Neural crest cell (in vitro differentiated cells): ENCODE measurements around the gene ENTPD1. TPM values are rescaled to one million over a fixed set of nuclear protein-coding genes. Genes with fewer than 3 reads are reported as not detected.

Source experiments
- DNase-seq: peaks from one replicate; pipeline ENCODE4 v3.0.0; 2021; ENCODE audit warnings: low read depth, mixed read lengths, low spot score
- H3K27ac Mint-ChIP-seq: one replicate; pipeline ENCODE4 v1.8.0; 2021; ENCODE audit warnings: mild to moderate bottlenecking, mixed read lengths; ENCODE audit not compliant: unreplicated experiment
- H3K27me3 Mint-ChIP-seq: 2 replicates; pipeline ENCODE4 v1.8.0; 2021; ENCODE audit warnings: low read depth, mild to moderate bottlenecking, mixed read lengths
- H3K36me3 Mint-ChIP-seq: 2 replicates; pipeline ENCODE4 v1.8.0; 2021; ENCODE audit warnings: low read depth, mild to moderate bottlenecking, mixed read lengths
- H3K4me1 Mint-ChIP-seq: 2 replicates; pipeline ENCODE4 v1.8.0; 2021; ENCODE audit warnings: mixed read lengths
- H3K4me3 Mint-ChIP-seq: one replicate; pipeline ENCODE4 v1.8.0; 2021; ENCODE audit warnings: mild to moderate bottlenecking, mixed read lengths
- H3K9me3 Mint-ChIP-seq: 2 replicates; pipeline ENCODE4 v1.8.0; 2021; ENCODE audit warnings: mixed read lengths
- total RNA-seq: library from RNA; stranded (reverse); gene quantifications from 2 replicates; pipeline ENCODE4 v1.2.1, GENCODE V29; 2021
- TF ChIP-seq, protein P1 (sequence below): fragments of 200-600 bp; sonication (generic); conservative IDR thresholded peaks from 2 replicates; pipeline ENCODE4 v1.5.0; 2021; ENCODE audit warnings: antibody characterized with exemption, mild to moderate bottlenecking

The ENTPD1 gene
- total RNA-seq, 1 donor from 2014 or later: 0.37 TPM

DNA sequence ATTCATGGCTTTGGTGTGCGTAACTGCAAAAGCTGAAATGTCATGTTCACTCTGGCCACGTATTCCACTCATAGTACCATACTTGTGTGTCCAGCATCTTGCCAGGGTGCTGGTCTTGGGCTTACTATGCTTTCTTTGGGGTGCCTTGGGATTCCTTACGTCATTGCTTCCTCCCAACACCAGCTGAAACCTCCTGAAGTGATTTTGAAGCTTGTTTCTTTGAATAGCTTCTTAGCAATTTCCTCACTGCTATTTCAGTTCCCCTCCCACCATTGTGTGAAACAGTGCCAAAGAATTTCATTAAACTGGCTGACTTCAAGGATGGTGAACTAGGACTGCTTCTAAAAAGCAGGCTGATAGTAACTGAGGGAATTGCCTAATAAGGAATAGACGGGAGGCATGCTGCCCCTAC lies 36.9 kb downstream of the ENTPD1 start:
- peaks cover 7% of the 10 kb centered on the region for H3K4me1 Mint-ChIP-seq
- H3K36me3 Mint-ChIP-seq: no peaks in the 10 kb centered on the region
- no peak overlapping the region for H3K27ac Mint-ChIP-seq
- H3K27me3 Mint-ChIP-seq: no peaks in the 10 kb centered on the region
- TF ChIP-seq, protein P1, sequence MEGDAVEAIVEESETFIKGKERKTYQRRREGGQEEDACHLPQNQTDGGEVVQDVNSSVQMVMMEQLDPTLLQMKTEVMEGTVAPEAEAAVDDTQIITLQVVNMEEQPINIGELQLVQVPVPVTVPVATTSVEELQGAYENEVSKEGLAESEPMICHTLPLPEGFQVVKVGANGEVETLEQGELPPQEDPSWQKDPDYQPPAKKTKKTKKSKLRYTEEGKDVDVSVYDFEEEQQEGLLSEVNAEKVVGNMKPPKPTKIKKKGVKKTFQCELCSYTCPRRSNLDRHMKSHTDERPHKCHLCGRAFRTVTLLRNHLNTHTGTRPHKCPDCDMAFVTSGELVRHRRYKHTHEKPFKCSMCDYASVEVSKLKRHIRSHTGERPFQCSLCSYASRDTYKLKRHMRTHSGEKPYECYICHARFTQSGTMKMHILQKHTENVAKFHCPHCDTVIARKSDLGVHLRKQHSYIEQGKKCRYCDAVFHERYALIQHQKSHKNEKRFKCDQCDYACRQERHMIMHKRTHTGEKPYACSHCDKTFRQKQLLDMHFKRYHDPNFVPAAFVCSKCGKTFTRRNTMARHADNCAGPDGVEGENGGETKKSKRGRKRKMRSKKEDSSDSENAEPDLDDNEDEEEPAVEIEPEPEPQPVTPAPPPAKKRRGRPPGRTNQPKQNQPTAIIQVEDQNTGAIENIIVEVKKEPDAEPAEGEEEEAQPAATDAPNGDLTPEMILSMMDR: no peak
- no peaks in the 10 kb centered on the region for H3K9me3 Mint-ChIP-seq
- no peak for DNase-seq
- no peak overlapping the region for H3K4me3 Mint-ChIP-seq

DNA sequence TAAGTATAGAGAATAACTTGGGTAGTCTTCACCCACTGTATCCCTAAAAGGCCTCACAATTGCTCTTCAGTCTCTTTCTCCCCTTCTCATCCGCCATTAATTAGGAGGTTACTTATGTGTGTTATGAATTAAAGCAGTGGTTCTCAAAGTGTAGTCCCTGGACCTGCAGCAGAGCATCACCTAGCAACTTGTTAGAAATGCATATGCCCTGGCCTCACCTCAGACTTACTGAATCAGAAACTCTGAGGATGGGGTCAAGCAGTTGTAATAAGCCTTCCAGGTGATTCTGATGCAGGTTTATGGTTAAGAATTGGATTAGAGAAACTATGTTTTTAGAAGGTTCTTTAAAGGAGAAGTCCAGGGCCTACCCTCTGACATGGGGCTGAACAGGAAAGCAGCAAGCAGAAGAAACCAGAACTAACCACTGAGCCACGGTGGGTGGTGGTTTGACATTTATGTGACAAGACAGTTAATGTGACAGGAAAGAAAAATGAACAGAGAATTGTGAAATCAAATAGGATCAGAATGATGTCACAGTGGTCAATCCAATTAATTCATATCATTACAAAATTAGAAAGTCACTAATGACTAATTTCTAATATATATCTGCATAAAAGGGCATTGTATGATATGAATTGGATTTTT lies 37.6 kb downstream of the ENTPD1 start:
- no peak for DNase-seq
- Mint-ChIP-seq H3K4me1 (peaks cover 7% of the 10 kb centered on the region), H3K27me3 (no peaks in the 10 kb centered on the region), H3K9me3 (no peaks in the 10 kb centered on the region), H3K27ac (no peak overlapping the region), H3K4me3 (no peak overlapping the region), H3K36me3 (no peaks in the 10 kb centered on the region)
- TF ChIP-seq, protein P1: no peak

GRCh38 chr10:95794195-95794594 lies 38.2 kb downstream of the ENTPD1 start:
- H3K4me1 Mint-ChIP-seq: peaks cover 7% of the 10 kb centered on the region
- no peak for DNase-seq
- H3K4me3 Mint-ChIP-seq: no peak overlapping the region
- TF ChIP-seq, protein P1: no peak
- H3K9me3 Mint-ChIP-seq: no peaks in the 10 kb centered on the region
- no peaks in the 10 kb centered on the region for H3K36me3 Mint-ChIP-seq
- H3K27me3 Mint-ChIP-seq: no peaks in the 10 kb centered on the region
- no peak overlapping the region for H3K27ac Mint-ChIP-seq

DNA sequence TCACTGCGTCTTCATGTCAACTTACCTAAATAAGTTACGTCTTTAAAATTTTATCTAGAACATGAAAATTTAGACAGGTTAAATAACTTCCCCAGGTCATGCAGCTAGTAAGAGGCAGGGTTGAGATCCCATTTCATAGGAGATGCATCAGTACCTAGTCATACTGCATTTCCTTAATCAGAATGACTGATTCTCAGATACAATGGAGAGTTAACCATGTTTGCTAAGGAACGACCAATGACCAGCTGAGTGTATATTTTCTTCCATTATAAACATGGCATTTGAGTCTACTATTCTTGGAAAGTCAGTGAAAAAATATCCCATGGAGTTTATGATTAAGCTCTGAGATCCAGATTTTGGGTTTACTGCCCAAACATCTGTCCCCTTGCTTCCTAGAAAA lies 39.6 kb downstream of the ENTPD1 start:
- no peaks in the 10 kb centered on the region for H3K27me3 Mint-ChIP-seq
- peaks cover 4% of the 10 kb centered on the region for H3K36me3 Mint-ChIP-seq
- H3K9me3 Mint-ChIP-seq: peaks cover 10% of the 10 kb centered on the region
- H3K4me1 Mint-ChIP-seq: peaks cover 7% of the 10 kb centered on the region
- no peak for DNase-seq
- TF ChIP-seq, protein P1: no peak
- H3K27ac Mint-ChIP-seq: no peak overlapping the region
- no peak overlapping the region for H3K4me3 Mint-ChIP-seq

GRCh38 chr10:95796504-95796903 lies 40.5 kb downstream of the ENTPD1 start:
- peaks cover 4% of the 10 kb centered on the region for H3K36me3 Mint-ChIP-seq
- TF ChIP-seq, protein P1: no peak
- H3K4me1 Mint-ChIP-seq: peaks cover 7% of the 10 kb centered on the region
- H3K4me3 Mint-ChIP-seq: no peak overlapping the region
- H3K27me3 Mint-ChIP-seq: no peaks in the 10 kb centered on the region
- H3K27ac Mint-ChIP-seq: no peak overlapping the region
- H3K9me3 Mint-ChIP-seq: peaks cover 12% of the 10 kb centered on the region
- no peak for DNase-seq
